ENCODE results near the gene NDUFB1. TPM values are rescaled to one million over a fixed set of nuclear protein-coding genes. Genes with fewer than 3 reads are reported as not detected.

The NDUFB1 gene
- total and polyA plus RNA-seq, 2 experiments from 2014 or later = 316 to 351 TPM

DNA sequence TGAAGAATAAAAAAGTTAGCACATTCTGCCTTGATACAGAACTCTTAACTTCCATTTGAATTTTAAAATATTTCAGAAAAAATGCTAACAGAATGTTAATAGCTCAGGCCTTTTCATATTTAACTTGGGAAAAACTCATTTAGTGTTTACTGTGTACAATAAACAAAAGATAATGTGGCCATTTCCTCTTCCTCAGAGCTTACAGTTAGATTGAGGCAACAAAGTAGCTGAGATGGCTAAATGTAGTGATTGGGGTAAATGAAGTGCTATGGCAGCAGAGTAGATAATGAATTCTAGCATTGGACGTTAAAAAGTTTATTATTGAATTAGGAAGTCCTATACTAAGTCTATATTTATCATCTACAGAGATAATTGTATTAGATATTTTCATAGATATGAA is 12.9 kb upstream of the NDUFB1 start:
- no peak overlapping the region for H3K4me2 ChIP-seq
- no peaks in the 10 kb centered on the region for H3K36me3 ChIP-seq (replicated peaks; ENCODE audit: insufficient read depth, low read depth)
- no peak overlapping the region for H3K27ac ChIP-seq
- DNase-seq (ENCODE audit: low spot score) = no peak
- H3K4me3 ChIP-seq = no peak overlapping the region
- no peaks in the 10 kb centered on the region for H3K9me2 ChIP-seq (replicated peaks; ENCODE audit: insufficient read depth)
- no peaks in the 10 kb centered on the region for H3K27me3 ChIP-seq
- WGBS (ENCODE audit: low lambda C conversion rate, missing lambda C conversion rate) = 86% methylated on average over 1 of the region's 1 CpG
- H4K20me1 ChIP-seq (ENCODE audit: insufficient read depth, poor library complexity, severe bottlenecking) = no peaks in the 10 kb centered on the region
- TF ChIP-seq EZH2phosphoT487 (IDR thresholded peaks at IDR 0.05; ENCODE audit: low read depth, severe bottlenecking, unreplicated experiment) (no peak), EZH2 (IDR thresholded peaks at IDR 0.05; ENCODE audit: borderline replicate concordance) (no peak)
- TF ChIP-seq, protein P1, sequence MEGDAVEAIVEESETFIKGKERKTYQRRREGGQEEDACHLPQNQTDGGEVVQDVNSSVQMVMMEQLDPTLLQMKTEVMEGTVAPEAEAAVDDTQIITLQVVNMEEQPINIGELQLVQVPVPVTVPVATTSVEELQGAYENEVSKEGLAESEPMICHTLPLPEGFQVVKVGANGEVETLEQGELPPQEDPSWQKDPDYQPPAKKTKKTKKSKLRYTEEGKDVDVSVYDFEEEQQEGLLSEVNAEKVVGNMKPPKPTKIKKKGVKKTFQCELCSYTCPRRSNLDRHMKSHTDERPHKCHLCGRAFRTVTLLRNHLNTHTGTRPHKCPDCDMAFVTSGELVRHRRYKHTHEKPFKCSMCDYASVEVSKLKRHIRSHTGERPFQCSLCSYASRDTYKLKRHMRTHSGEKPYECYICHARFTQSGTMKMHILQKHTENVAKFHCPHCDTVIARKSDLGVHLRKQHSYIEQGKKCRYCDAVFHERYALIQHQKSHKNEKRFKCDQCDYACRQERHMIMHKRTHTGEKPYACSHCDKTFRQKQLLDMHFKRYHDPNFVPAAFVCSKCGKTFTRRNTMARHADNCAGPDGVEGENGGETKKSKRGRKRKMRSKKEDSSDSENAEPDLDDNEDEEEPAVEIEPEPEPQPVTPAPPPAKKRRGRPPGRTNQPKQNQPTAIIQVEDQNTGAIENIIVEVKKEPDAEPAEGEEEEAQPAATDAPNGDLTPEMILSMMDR (IDR thresholded peaks at IDR 0.05; ENCODE audit: poor library complexity) = no peak
- no peak overlapping the region for H2AFZ ChIP-seq
- no peaks in the 10 kb centered on the region for H3K4me1 ChIP-seq (ENCODE audit: insufficient read depth)
- H3K9me3 ChIP-seq (ENCODE audit: low read depth) = no peaks in the 10 kb centered on the region
- H3K79me2 ChIP-seq = peaks cover 4% of the 10 kb centered on the region

DNA sequence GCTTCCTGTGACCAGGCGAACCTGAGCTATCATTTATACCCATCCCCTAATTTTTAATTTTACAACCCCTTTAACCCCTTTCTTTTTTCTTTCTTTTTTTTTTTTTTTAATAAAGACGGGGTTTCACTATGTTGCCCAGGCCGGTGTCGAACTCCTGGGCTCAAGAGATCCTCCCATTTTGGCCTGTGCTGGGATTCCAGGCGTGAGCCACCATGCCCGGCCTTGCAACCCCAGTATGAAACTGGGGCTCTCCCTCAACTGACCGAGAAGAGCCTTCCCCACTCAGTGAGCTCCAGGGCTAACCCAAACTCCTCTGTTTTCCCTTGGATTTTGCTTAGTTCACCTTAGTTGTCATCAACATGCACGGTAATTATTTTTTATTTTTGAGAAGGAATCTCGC is 1.3 kb upstream of the NDUFB1 start:
- Histone ChIP-seq H3K27me3 (no peaks in the 10 kb centered on the region), H3K9me3 (ENCODE audit: low read depth) (no peaks in the 10 kb centered on the region), H3K4me1 (ENCODE audit: insufficient read depth) (peaks cover 13% of the 10 kb centered on the region), H3K27ac (peak overlapping the region; percentile 98), H4K20me1 (ENCODE audit: insufficient read depth, poor library complexity, severe bottlenecking) (no peaks in the 10 kb centered on the region), H3K9me2 (replicated peaks; ENCODE audit: insufficient read depth) (no peaks in the 10 kb centered on the region), H3K36me3 (replicated peaks; ENCODE audit: insufficient read depth, low read depth) (no peaks in the 10 kb centered on the region), H3K4me2 (peak overlapping the region; percentile 90), H3K4me3 (peak overlapping the region; percentile 95), H2AFZ (peak overlapping the region; percentile 97), H3K79me2 (peaks cover 75% of the 10 kb centered on the region)
- TF ChIP-seq EZH2 (IDR thresholded peaks at IDR 0.05; ENCODE audit: borderline replicate concordance) (no peak), EZH2phosphoT487 (IDR thresholded peaks at IDR 0.05; ENCODE audit: low read depth, severe bottlenecking, unreplicated experiment) (no peak)
- TF ChIP-seq, protein P1 (IDR thresholded peaks at IDR 0.05; ENCODE audit: poor library complexity) = no peak
- DNase-seq (ENCODE audit: low spot score) = no peak
- 49% methylated on average over 9 of the region's 9 CpGs for WGBS (ENCODE audit: low lambda C conversion rate, missing lambda C conversion rate)

DNA sequence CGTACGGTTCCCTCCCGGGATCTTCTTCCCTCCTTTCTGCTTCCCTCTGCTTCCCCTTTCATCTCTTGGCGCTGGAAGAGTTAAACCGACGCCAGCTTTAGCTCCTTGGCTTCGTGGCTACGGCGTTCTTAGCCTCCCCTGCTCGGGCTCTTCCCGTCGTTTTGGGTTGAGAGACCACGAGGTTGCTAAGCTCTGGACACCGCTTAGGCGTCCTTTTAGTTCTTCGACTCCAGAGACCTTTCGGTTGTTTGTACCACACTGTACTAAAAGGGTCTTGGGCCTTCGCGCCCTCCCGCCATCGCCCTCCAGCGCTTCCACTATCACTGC is 808 bp upstream of the NDUFB1 start:
- H3K36me3 ChIP-seq (replicated peaks; ENCODE audit: insufficient read depth, low read depth) = no peaks in the 10 kb centered on the region
- peaks cover 13% of the 10 kb centered on the region for H3K4me1 ChIP-seq (ENCODE audit: insufficient read depth)
- no peaks in the 10 kb centered on the region for H4K20me1 ChIP-seq (ENCODE audit: insufficient read depth, poor library complexity, severe bottlenecking)
- no peaks in the 10 kb centered on the region for H3K9me2 ChIP-seq (replicated peaks; ENCODE audit: insufficient read depth)
- peak overlapping the region; percentile 97 for H2AFZ ChIP-seq
- H3K27ac ChIP-seq = peak overlapping the region; percentile 98
- WGBS (ENCODE audit: low lambda C conversion rate, missing lambda C conversion rate) = under 1% methylated on average over 22 of the region's 22 CpGs
- no peaks in the 10 kb centered on the region for H3K9me3 ChIP-seq (ENCODE audit: low read depth)
- no peaks in the 10 kb centered on the region for H3K27me3 ChIP-seq
- TF ChIP-seq, protein P1 (IDR thresholded peaks at IDR 0.05; ENCODE audit: poor library complexity) = no peak
- no peak for TF ChIP-seq EZH2phosphoT487 (IDR thresholded peaks at IDR 0.05; ENCODE audit: low read depth, severe bottlenecking, unreplicated experiment)
- TF ChIP-seq EZH2 (IDR thresholded peaks at IDR 0.05; ENCODE audit: borderline replicate concordance) = no peak
- H3K79me2 ChIP-seq = peaks cover 75% of the 10 kb centered on the region
- peak overlapping the region; percentile 90 for H3K4me2 ChIP-seq
- peak overlapping the region; percentile 95 for H3K4me3 ChIP-seq
- no peak for DNase-seq (ENCODE audit: low spot score)

DNA sequence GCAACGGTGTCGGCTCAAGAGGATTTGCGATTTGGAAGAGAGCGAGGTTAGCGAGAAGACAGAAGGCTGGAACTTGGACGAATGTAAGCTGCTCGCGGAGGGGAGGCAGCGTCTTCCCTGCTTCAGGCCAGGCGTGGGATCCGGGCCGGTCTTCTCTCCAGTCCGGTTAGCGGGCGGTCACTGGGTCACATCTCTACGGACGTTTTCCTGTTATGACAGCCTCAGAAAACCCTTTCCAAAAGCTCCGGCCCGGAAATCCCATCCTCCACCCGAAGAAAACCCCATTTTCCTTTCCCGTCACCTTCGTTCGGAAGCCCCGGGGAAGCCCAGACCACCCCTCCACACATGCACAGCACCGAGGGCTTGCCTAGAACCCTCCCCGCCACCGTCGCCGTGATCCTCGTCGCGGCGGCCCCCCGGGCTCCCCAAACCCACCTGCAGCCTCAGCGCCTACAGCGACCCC is 268 bp downstream of the NDUFB1 start:
- H3K79me2 ChIP-seq = peaks cover 67% of the 10 kb centered on the region
- H3K4me2 ChIP-seq = peak overlapping the region; percentile 90

More for the DNA sequence above, 268 bp downstream of the NDUFB1 start:
- H3K9me2 ChIP-seq (replicated peaks; ENCODE audit: insufficient read depth) = no peaks in the 10 kb centered on the region
- TF ChIP-seq EZH2 (IDR thresholded peaks at IDR 0.05; ENCODE audit: borderline replicate concordance) (no peak), EZH2phosphoT487 (IDR thresholded peaks at IDR 0.05; ENCODE audit: low read depth, severe bottlenecking, unreplicated experiment) (no peak)
- TF ChIP-seq, protein P1 (IDR thresholded peaks at IDR 0.05; ENCODE audit: poor library complexity) = no peak
- H3K9me3 ChIP-seq (ENCODE audit: low read depth) = no peaks in the 10 kb centered on the region
- no peaks in the 10 kb centered on the region for H3K27me3 ChIP-seq
- H3K27ac ChIP-seq = peak overlapping the region; percentile 98
- WGBS (ENCODE audit: low lambda C conversion rate, missing lambda C conversion rate) = under 1% methylated on average over 36 of the region's 36 CpGs
- H3K4me1 ChIP-seq (ENCODE audit: insufficient read depth) = peaks cover 13% of the 10 kb centered on the region
- H4K20me1 ChIP-seq (ENCODE audit: insufficient read depth, poor library complexity, severe bottlenecking) = no peaks in the 10 kb centered on the region
- H2AFZ ChIP-seq = peak overlapping the region; percentile 97
- peak overlapping the region; percentile 95 for H3K4me3 ChIP-seq
- peak; percentile 45 for DNase-seq (ENCODE audit: low spot score)
- no peaks in the 10 kb centered on the region for H3K36me3 ChIP-seq (replicated peaks; ENCODE audit: insufficient read depth, low read depth)
